ENCODE measurements around the gene TIRAP. TPM values are rescaled to one million over a fixed set of nuclear protein-coding genes. Genes with fewer than 3 reads are reported as not detected.

The TIRAP gene
- polyA plus RNA-seq, 3 donors from 2014 or later = 6.0 to 15.6 (median 6.5) TPM

DNA sequence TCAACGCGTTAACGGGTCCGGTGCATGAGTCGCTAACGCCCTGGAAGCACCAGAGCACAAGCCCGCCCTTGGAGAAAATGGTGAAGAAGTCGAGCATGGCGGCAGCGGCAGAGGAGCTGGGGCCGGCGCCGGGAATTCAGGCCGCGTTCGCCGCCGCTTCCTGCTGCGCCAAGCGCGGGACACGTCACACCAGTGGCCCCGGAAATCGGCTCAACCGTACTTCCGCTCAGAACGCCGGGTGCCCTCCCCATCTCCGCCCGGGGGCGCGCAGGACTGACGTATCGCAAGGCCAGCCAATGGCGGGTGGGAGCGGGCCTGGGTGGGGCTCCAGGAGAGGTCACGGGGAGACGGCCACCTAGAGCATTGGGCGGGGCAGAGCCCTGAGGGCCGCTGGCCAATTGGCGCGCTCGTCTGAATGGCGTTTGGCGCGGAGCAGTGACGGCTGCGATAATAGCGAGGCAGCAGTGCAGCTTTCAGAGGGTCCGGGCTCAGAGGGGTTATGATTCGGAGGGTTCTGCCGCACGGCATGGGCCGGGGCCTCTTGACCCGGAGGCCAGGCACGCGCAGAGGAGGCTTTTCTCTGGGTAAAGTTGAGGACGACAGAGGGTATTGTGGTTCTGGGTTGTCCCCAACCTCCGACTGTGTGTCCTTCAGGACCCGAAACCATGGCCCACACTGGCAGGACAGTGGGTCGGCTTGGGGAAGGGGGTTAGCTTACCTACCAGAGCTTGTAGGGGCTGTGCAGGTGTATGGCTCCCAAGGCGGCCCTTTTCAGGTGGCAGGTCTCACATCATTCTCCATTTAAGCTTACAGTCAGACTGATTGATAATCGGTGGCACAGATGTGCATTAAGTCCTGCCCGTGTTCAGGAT lies 13.9 kb upstream of the TIRAP start, which contains the start of the genes FOXRED1 and SRPRA:
Gene FOXRED1, plus strand, starts transcription at position 447 of the 872 bp plus-strand sequence. Its CDS starts 53 bp downstream, at position 500.
Gene SRPRA, minus strand, starts transcription at position 188 of the 872 bp plus-strand sequence. Its CDS starts 91 bp downstream, at position 97.
- H3K27me3 Mint-ChIP-seq (ENCODE audit: low read depth in 3 of 3) = peaks cover 1 to 11% (median 3%) of the 10 kb centered on the region in 3 donors
- peak within 1 kb of the TSS; percentile 94 to 98 (median 97) for H3K4me3 Mint-ChIP-seq
- H3K9me3 Mint-ChIP-seq = no peaks in the 10 kb centered on the region
- peaks cover 36 to 45% of the 10 kb centered on the region in 2 donors for H3K4me1 Mint-ChIP-seq
- H3K27ac Mint-ChIP-seq = peak within 1 kb of the TSS; percentile 96 to 99 (median 98)
- H3K36me3 Mint-ChIP-seq = peaks cover 14 to 37% (median 27%) of the 10 kb centered on the region in 3 donors
- peak; percentile 100 for DNase-seq

GRCh38 chr11:126277322-126277721 lies 5.6 kb upstream of the TIRAP start:
- no peak overlapping the region for H3K27ac Mint-ChIP-seq
- no peak overlapping the region for H3K4me3 Mint-ChIP-seq
- H3K27me3 Mint-ChIP-seq (ENCODE audit: low read depth in 3 of 3) = peaks cover 2 to 9% (median 4%) of the 10 kb centered on the region in 3 donors
- peaks cover 12 to 15% of the 10 kb centered on the region in 2 donors for H3K4me1 Mint-ChIP-seq
- peaks cover 7 to 27% (median 16%) of the 10 kb centered on the region in 3 donors for H3K36me3 Mint-ChIP-seq
- no peaks in the 10 kb centered on the region for H3K9me3 Mint-ChIP-seq
- DNase-seq = no peak

DNA sequence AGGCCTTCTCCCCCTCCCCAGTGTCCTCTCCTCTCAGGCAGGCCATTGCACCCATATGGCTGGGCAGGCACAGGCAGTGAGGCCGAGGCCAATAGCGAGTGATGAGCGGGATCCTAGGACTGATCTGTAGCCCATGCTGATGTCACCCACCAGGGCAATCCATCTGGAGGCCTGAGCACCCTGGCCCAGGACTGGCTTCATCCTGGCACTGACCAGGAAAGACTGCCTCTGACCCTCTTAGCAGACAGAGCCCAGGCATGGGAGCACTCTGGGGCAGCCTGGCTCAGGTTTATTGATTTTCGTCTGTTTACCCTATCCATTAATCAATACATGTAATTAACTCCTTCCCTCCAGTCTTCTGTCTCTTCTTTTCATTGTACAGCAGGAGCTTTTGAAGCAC lies 5.1 kb upstream of the TIRAP start:
- peaks cover 7 to 27% (median 13%) of the 10 kb centered on the region in 3 donors for H3K36me3 Mint-ChIP-seq
- H3K4me3 Mint-ChIP-seq = no peak overlapping the region
- no peak for DNase-seq
- peaks cover 2 to 11% (median 4%) of the 10 kb centered on the region in 3 donors for H3K27me3 Mint-ChIP-seq (ENCODE audit: low read depth in 3 of 3)
- no peaks in the 10 kb centered on the region for H3K9me3 Mint-ChIP-seq
- peaks cover 16 to 18% of the 10 kb centered on the region in 2 donors for H3K4me1 Mint-ChIP-seq
- H3K27ac Mint-ChIP-seq = no peak overlapping the region

- Mint-ChIP-seq H3K9me3 (no peaks in the 10 kb centered on the region), H3K4me3 (peak overlapping the region in 1 of 5 donors; percentile 3), H3K27ac (peak overlapping the region in 2 of 6 donors; percentile 15 to 46), H3K36me3 (peaks cover 0 to 23% (median 11%) of the 10 kb centered on the region in 3 donors), H3K27me3 (ENCODE audit: low read depth in 3 of 3) (peaks cover 4 to 17% (median 6%) of the 10 kb centered on the region in 3 donors), H3K4me1 (peaks cover 26% of the 10 kb centered on the region in 2 donors)
- DNase-seq = no peak
Observed at GRCh38 chr11:126279191-126279590, 3.7 kb upstream of the TIRAP start.

DNA sequence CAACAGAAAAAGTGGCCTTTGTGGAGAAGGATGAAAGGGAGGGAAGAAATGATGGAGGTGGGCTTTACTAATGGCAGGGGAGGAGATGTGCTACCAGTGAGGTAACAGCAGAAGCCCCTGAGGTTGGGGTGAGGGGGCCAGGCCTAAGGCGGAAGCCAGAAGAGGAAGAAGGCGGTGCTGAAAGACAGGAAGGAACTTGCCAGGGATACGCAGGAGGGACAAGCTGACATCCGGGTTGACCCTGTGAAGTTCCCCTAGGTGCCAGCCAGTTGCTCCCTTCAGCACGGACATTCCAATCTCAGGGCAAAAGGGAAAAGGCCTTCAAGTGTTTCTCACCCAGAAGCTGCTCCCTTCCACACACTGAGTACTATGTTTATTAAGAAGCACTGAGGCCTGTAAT lies 2.3 kb upstream of the TIRAP start:
- Mint-ChIP-seq H3K27ac (peak overlapping the region in 5 of 6 donors; percentile 13 to 43 (median 40)), H3K27me3 (ENCODE audit: low read depth in 3 of 3) (peaks cover 4 to 17% (median 6%) of the 10 kb centered on the region in 3 donors), H3K36me3 (peaks cover 0 to 12% (median 2%) of the 10 kb centered on the region in 3 donors), H3K9me3 (no peaks in the 10 kb centered on the region), H3K4me3 (no peak overlapping the region), H3K4me1 (peaks cover 34 to 37% of the 10 kb centered on the region in 2 donors)
- no peak for DNase-seq

DNA sequence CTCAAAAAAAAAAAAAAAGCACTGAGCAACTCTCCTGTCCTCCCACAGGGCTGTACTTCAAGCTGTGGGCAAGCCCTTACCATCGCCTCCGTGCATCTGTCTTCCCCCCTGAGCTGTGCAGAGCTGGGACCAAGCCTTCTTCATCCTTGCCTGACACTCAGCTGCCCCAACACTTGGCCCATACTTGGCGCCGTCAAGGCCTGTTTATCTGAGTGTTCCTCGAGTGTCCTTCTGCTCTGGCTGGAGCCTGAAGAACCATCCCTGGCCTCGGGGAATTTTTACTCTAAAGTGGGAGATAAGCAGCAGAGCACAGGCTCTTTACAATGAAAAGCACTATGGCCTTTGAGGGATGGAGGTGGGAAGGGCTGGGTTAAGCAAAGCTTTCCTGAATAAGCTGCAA lies 1.6 kb upstream of the TIRAP start:
- Mint-ChIP-seq H3K27me3 (ENCODE audit: low read depth in 3 of 3) (peaks cover 4 to 17% (median 6%) of the 10 kb centered on the region in 3 donors), H3K27ac (peak overlapping the region; percentile 70 to 93 (median 84)), H3K9me3 (no peaks in the 10 kb centered on the region), H3K4me1 (peaks cover 36 to 37% of the 10 kb centered on the region in 2 donors), H3K36me3 (peaks cover 0 to 10% (median 0%) of the 10 kb centered on the region in 3 donors), H3K4me3 (peak overlapping the region; percentile 87 to 96 (median 91))
- DNase-seq = no peak

DNA sequence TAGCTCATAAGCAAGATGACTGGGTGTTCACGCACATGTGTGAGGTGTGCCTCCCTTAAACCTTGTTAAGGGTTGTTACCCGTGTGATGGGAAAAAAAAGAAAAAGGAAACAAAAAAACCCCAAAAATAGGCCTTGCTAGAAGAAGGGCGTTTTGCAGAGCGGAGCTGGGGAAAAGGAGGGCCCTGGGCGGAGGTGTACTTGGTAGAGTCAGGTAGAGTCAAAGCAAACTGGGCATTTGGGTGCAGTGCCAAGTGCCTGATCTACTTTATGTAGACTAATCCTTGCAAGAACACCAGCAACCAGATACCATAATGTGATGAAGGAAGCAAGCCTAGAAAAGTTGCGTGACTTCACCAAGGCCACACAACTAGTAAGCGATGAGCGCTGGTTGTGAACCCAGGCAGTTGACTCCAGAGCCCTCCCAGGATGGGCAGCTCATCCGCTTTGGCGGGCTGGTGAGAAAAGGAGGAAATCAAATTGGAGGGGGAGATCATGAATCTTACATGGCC lies 1.2 kb upstream of the TIRAP start:
- no peak for DNase-seq
- Mint-ChIP-seq H3K27me3 (ENCODE audit: low read depth in 3 of 3) (peaks cover 4 to 17% (median 6%) of the 10 kb centered on the region in 3 donors), H3K4me1 (peaks cover 36 to 40% of the 10 kb centered on the region in 2 donors), H3K9me3 (no peaks in the 10 kb centered on the region), H3K36me3 (peaks cover 0 to 10% (median under 1%) of the 10 kb centered on the region in 3 donors), H3K4me3 (peak overlapping the region; percentile 87 to 96 (median 91)), H3K27ac (peak overlapping the region; percentile 88 to 94 (median 92))

DNA sequence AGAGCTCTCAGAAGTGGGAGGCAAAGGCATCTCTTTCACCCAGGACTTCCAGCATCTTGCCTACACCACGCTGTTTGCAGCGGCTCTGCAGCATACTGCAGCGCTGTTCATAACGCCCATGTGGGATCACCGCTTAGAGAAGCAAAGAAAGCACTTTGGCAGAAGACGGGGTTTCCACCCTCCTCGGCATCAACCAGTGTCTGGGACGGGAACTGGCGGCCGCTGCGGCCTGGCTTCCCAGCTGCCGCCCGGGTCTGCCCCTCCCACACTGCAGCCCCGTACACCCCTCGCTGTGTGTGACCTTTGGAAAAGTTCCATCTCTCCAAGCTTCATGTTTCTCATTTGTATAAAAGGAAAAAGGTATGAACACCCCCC lies 545 bp upstream of the TIRAP start:
- H3K4me3 Mint-ChIP-seq = peak overlapping the region; percentile 87 to 96 (median 91)
- DNase-seq = peak in 1 of 3 donors; percentile 27
- H3K36me3 Mint-ChIP-seq = peaks cover 0 to 13% (median 4%) of the 10 kb centered on the region in 3 donors
- H3K4me1 Mint-ChIP-seq = peaks cover 39 to 44% of the 10 kb centered on the region in 2 donors
- H3K9me3 Mint-ChIP-seq = no peaks in the 10 kb centered on the region
- peaks cover 4 to 17% (median 6%) of the 10 kb centered on the region in 3 donors for H3K27me3 Mint-ChIP-seq (ENCODE audit: low read depth in 3 of 3)
- peak overlapping the region; percentile 88 to 94 (median 92) for H3K27ac Mint-ChIP-seq

DNA sequence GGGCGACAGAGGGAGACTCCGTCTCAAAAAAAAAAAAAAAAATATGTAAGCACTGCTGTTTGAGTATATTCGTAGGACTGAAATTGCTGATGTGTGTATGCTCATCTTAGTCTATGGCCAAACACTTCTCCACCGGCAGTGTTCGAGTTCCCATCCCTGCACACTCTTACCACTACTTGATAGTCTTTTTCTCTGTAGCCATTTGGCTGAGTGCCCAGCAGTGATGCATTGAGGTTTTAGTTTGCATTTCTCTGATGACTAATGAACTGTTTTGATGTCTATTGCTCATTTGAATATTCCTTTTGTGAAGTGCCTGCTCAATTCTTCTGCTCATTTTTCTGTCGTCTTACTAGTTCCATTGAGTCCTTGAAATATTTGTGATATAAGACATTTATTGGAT lies 1.9 kb downstream of the TIRAP start:
- peak in 1 of 3 donors; percentile 68 for DNase-seq
- Mint-ChIP-seq H3K36me3 (peaks cover 0 to 13% (median 4%) of the 10 kb centered on the region in 3 donors), H3K4me3 (peak overlapping the region; percentile 56 to 95 (median 67)), H3K27ac (peak overlapping the region; percentile 13 to 88 (median 80)), H3K4me1 (peaks cover 39 to 44% of the 10 kb centered on the region in 2 donors), H3K9me3 (no peaks in the 10 kb centered on the region), H3K27me3 (ENCODE audit: low read depth in 3 of 3) (peaks cover 4 to 12% (median 4%) of the 10 kb centered on the region in 3 donors)

DNA sequence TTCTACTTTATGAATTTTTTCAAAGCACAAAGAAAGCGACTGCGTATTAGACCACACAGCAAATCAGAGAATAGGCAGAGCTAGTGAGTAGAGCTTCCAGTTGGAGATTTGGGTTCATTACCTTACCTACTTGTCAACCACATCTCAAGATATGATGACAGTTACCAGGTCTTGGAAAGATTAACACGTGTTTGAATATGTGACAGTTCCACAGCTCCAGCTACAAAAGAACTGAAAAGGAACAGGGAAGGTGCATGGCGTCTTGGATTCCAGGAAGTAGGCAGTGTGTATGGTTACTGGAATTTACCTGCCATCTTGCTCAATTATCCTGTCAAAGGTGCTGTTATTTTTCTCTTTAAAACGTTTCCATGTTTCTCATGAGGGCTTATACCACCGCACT lies 5.3 kb downstream of the TIRAP start:
- peak overlapping the region in 1 of 6 donors; percentile 17 for H3K27ac Mint-ChIP-seq
- H3K27me3 Mint-ChIP-seq (ENCODE audit: low read depth in 3 of 3) = peaks cover under 1 to 6% (median 2%) of the 10 kb centered on the region in 3 donors
- peaks cover under 1 to 28% (median 5%) of the 10 kb centered on the region in 3 donors for H3K36me3 Mint-ChIP-seq

DNA sequence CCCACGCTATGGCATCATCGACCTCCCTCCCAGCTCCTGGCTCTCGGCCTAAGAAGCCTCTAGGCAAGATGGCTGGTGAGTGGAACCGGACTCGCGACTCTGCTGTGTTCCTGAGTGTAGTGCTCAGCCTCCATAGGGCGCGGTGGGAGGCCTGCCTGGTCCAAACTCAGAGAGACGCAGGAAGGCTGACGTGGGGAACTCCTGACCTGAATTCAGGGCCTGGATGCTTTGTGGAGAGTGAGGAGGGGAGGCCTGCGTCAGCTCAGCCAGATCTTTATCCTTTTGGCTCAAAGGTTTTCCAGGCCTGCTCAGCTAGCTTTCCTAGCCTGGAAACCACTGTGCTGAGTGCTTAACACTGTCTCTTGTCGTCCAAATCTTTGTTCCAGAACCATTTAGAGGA lies 8.0 kb downstream of the TIRAP start:
- peaks cover 4 to 6% of the 10 kb centered on the region in 2 donors for H3K4me1 Mint-ChIP-seq

More for the DNA sequence above, 5.3 kb downstream of the TIRAP start:
- peaks cover 21 to 25% of the 10 kb centered on the region in 2 donors for H3K4me1 Mint-ChIP-seq
- H3K4me3 Mint-ChIP-seq = no peak overlapping the region
- DNase-seq = no peak
- H3K9me3 Mint-ChIP-seq = no peaks in the 10 kb centered on the region

GRCh38 chr11:126293726-126294125 lies 10.8 kb downstream of the TIRAP start:
- H3K4me1 Mint-ChIP-seq = peaks cover 3 to 9% of the 10 kb centered on the region in 2 donors
- H3K36me3 Mint-ChIP-seq = peaks cover 5 to 42% (median 15%) of the 10 kb centered on the region in 3 donors
- DNase-seq = no peak
- no peaks in the 10 kb centered on the region for H3K9me3 Mint-ChIP-seq
- H3K27me3 Mint-ChIP-seq (ENCODE audit: low read depth in 3 of 3) = peaks cover 0 to 2% (median 2%) of the 10 kb centered on the region in 3 donors
- H3K4me3 Mint-ChIP-seq = no peak overlapping the region
- no peak overlapping the region for H3K27ac Mint-ChIP-seq

More for the DNA sequence above, 8.0 kb downstream of the TIRAP start:
- peaks cover 0 to 2% (median 1%) of the 10 kb centered on the region in 3 donors for H3K27me3 Mint-ChIP-seq (ENCODE audit: low read depth in 3 of 3)
- H3K9me3 Mint-ChIP-seq = no peaks in the 10 kb centered on the region
- peaks cover 9 to 39% (median 9%) of the 10 kb centered on the region in 3 donors for H3K36me3 Mint-ChIP-seq
- H3K27ac Mint-ChIP-seq = no peak overlapping the region
- no peak for DNase-seq
- H3K4me3 Mint-ChIP-seq = no peak overlapping the region

- DNase-seq = no peak
- Mint-ChIP-seq H3K27ac (peak overlapping the region in 4 of 6 donors; percentile 27 to 64 (median 42)), H3K36me3 (peaks cover 5 to 27% (median 15%) of the 10 kb centered on the region in 3 donors), H3K9me3 (no peaks in the 10 kb centered on the region), H3K27me3 (ENCODE audit: low read depth in 3 of 3) (peaks cover 0 to 2% (median 0%) of the 10 kb centered on the region in 3 donors), H3K4me3 (no peak overlapping the region), H3K4me1 (peaks cover 3 to 9% of the 10 kb centered on the region in 2 donors)
Observed at GRCh38 chr11:126297004-126297403, 14.1 kb downstream of the TIRAP start.
